Kidney (tissue), 14 donors: ENCODE results near the gene ADM2. TPM values are rescaled to one million over a fixed set of nuclear protein-coding genes. Genes with fewer than 3 reads are reported as not detected.

Source experiments
- DNase-seq, 5 donors: peaks; one replicate each; pipeline ENCODE4 v3.0.0-alpha.2; 2013 to 2020
- FAIRE-seq: peaks from 2 replicates; lab custom pipeline; 2012; peaks lifted over from hg19 to GRCh38; lab: Jason Lieb, UNC
- H3K27ac ChIP-seq, 2 donors: one replicate each; pipeline ENCODE4 v1.7.0; 2013; ENCODE audit warnings: low read depth in 2 of 2, low read length in 2 of 2, inconsistent platforms in 1 of 2
- H3K27me3 ChIP-seq: one replicate; pipeline ENCODE4 v1.7.1; 2013; ENCODE audit warnings: low read length, inconsistent platforms; ENCODE audit not compliant: control insufficient read depth, insufficient read depth
- H3K36me3 ChIP-seq, 3 donors: one replicate each; pipeline versions ENCODE4 v1.7.0 to v1.7.1; 2013; ENCODE audit warnings: low read length in 3 of 3, control low read depth in 1 of 3, inconsistent platforms in 1 of 3; ENCODE audit not compliant: insufficient read depth in 3 of 3, control insufficient read depth in 2 of 3
- H3K4me1 ChIP-seq, 3 donors: one replicate each; pipeline versions ENCODE4 v1.7.0 to v1.7.1; 2013; ENCODE audit warnings: low read length in 3 of 3, inconsistent platforms in 1 of 3, low read depth in 1 of 3; ENCODE audit not compliant: control insufficient read depth in 2 of 3, insufficient read depth in 2 of 3
- H3K4me3 ChIP-seq, 3 donors: one replicate each; pipeline versions ENCODE4 v1.7.0 to v1.8.1; 2013; ENCODE audit warnings: low read length in 3 of 3, control low read depth in 1 of 3, inconsistent platforms in 1 of 3
- H3K9ac ChIP-seq, 3 donors: one replicate each; pipeline versions ENCODE4 v1.7.0 to v1.7.1; 2013; ENCODE audit warnings: low read length in 3 of 3, control low read depth in 1 of 3, inconsistent platforms in 1 of 3
- H3K9me3 ChIP-seq, 3 donors: one replicate each; pipeline versions ENCODE4 v1.7.0 to v1.7.1; 2013; ENCODE audit warnings: low read length in 3 of 3, control low read depth in 1 of 3, inconsistent platforms in 1 of 3; ENCODE audit not compliant: control insufficient read depth in 2 of 3, insufficient read depth in 1 of 3
- CTCF ChIP-seq: IDR thresholded peaks from 3 replicates; pipeline ENCODE4 v1.5.1; 2012; ENCODE audit warnings: mild to moderate bottlenecking, moderate library complexity, borderline replicate concordance; ENCODE audit not compliant: insufficient read depth; ENCODE audit errors: extremely low read depth
- intact Hi-C: fragments of 100-400 bp; cut with DNase I; formaldehyde crosslinking; loops from one replicate; pipeline ENCODE4 v1.11.1; 2022
- polyA plus RNA-seq: library from polyadenylated mRNA; stranded (reverse); fragments of 350-450 nt; fragmentation: Illumina TruSeq; extraction: RNeasy Lipid Tissue Mini Kit (QIAGEN cat#74804); gene quantifications from one replicate; pipeline ENCODE4 v1.2.3, GENCODE V29; 2014; ENCODE audit warnings: low read depth, low replicate concordance; ENCODE audit not compliant: insufficient read depth
- total RNA-seq: library from RNA; stranded (reverse); fragmentation: NEBNext Ultra II Directional; extraction: Animal tissue kit (Norgen Biotek cat#: 25700); gene quantifications from one replicate; pipeline ENCODE4 v1.2.1, GENCODE V29; 2021
- donor health status: control.
- donor health status: control.
- donor health status: control.
- donor health status: control.
- donor health status: control.
- donor health status: DM: yes; HTN: yes; CAD: no.
- donor health status: Normal renal cell carcinoma (clear cell type).

ADM2 gene
- total and polyA plus RNA-seq, 2 donors from 2014 or later: 8.0 to 10.6 TPM

GRCh38 chr22:50434849-50435248, 46.5 kb upstream of the ADM2 start:
- H3K4me3 ChIP-seq: no peak overlapping the region

GRCh38 chr22:50435291-50436014, 45.9 kb upstream of the ADM2 start:
- FAIRE-seq (no peak), DNase-seq (peak in 1 of 5 donors; percentile 51)
- intact Hi-C loops: no loop called here
- H3K36me3 ChIP-seq: peaks cover 0 to 38% (median 26%) of the 10 kb centered on the region in 3 donors
- H3K4me3 ChIP-seq: no peak overlapping the region
- no peaks in the 10 kb centered on the region for H3K27me3 ChIP-seq
- no peak overlapping the region for H3K9ac ChIP-seq
- no peaks in the 10 kb centered on the region for H3K9me3 ChIP-seq
- no peak for TF ChIP-seq CTCF
- no peak overlapping the region for H3K27ac ChIP-seq
- no peaks in the 10 kb centered on the region for H3K4me1 ChIP-seq

More at GRCh38 chr22:50434849-50435248, 46.5 kb upstream of the ADM2 start:
- Histone ChIP-seq H3K36me3 (peaks cover 0 to 41% (median 30%) of the 10 kb centered on the region in 3 donors), H3K27me3 (no peaks in the 10 kb centered on the region), H3K9me3 (no peaks in the 10 kb centered on the region), H3K27ac (no peak overlapping the region), H3K9ac (no peak overlapping the region), H3K4me1 (no peaks in the 10 kb centered on the region)
- DNase-seq (peak in 1 of 5 donors; percentile 77), FAIRE-seq (no peak)
- no peak for TF ChIP-seq CTCF
- intact Hi-C loops: no loop called here

- Histone ChIP-seq H3K9ac (no peak overlapping the region), H3K27me3 (no peaks in the 10 kb centered on the region), H3K36me3 (peaks cover 0 to 38% (median 23%) of the 10 kb centered on the region in 3 donors), H3K27ac (no peak overlapping the region), H3K4me1 (no peaks in the 10 kb centered on the region), H3K9me3 (no peaks in the 10 kb centered on the region), H3K4me3 (no peak overlapping the region)
- TF ChIP-seq CTCF: no peak
- FAIRE-seq: no peak
- peak in 1 of 5 donors; percentile 68 for DNase-seq
- intact Hi-C loops: no loop called here
Observed at GRCh38 chr22:50436015-50436830, 45.1 kb upstream of the ADM2 start.
